GM21528 (cell line): ENCODE data around the gene STXBP5L.
"Not testable (repeated sequence)": the region's sequence is repeated elsewhere in the genome, so short reads cannot be mapped to it uniquely, and the experiment has no call there.

Experiments
- ATAC-seq: cut with Tn5 transposase; IDR thresholded peaks from one replicate; pipeline ENCODE4 v1.9.1; 2021; ENCODE audit warnings: mild to moderate bottlenecking, moderate library complexity; ENCODE audit not compliant: unreplicated experiment, low FRiP score

Gene STXBP5L

GRCh38 chr3:120908030-120908794 lies at the start of gene STXBP5L:
STXBP5L (plus strand) TSS chr3:120908205; CDS start chr3:120909579, 1,374 bp downstream.
- peak; percentile 99 for ATAC-seq

DNA sequence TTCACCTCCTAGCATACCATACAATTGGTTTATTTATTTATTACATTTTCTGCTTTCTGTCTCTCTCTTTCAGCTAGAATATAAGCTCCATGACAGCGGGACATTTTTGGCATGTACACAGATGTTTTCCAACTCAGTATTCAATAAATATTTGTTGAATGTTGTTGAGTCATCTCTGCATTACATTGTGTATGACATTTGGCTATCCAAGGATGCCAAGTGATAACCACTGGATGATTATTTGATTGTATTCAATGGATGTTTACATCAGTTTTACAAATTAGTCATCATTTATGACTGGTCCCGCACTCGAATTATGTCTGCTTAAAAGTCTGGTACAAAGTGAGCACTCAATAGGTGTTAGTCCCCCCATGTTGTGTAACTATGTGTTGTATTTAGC lies 49.5 kb upstream of the STXBP5L start:
- ATAC-seq: no peak

DNA sequence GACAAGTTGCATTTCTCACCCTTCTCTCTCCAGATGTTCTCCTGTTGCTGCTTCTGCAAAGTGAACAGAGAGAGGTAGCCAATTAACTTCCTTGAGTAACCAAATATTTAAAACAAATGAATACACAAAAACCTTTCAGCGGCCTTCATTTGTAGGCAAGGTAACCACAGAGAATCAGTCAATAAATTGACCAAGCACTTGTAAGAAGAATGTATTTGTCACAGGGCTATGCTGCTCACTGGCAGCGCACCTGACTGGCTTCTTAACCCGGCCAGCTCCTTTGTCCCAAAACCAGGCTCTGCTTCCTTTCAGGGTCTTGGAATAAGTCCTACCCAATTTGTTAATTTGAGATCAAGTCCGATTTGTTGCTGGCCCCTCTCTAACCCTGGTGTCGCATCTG lies 43.5 kb upstream of the STXBP5L start:
- ATAC-seq: no peak

DNA sequence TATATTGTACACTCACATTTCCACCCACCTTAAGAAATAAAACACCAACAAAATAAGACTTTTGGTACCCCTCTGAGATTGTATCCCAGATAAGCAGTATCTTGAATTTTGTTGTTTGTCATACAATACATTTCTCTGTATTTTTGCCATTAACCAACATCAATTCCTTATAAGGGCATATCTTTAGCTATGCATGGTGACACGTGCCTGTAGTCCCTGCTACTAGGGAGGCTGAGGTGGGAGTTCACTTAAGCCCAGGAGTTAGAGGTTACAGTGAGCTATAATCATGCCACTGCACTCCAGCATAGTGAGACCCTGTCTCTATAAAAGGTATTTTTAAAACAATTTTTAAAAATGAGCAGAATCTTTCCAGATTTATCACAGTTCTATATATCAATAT lies 32.5 kb upstream of the STXBP5L start:
- no peak for ATAC-seq

- no peak for ATAC-seq
These were observed 32.0 kb upstream of the STXBP5L start for GRCh38 chr3:120875989-120876388.

DNA sequence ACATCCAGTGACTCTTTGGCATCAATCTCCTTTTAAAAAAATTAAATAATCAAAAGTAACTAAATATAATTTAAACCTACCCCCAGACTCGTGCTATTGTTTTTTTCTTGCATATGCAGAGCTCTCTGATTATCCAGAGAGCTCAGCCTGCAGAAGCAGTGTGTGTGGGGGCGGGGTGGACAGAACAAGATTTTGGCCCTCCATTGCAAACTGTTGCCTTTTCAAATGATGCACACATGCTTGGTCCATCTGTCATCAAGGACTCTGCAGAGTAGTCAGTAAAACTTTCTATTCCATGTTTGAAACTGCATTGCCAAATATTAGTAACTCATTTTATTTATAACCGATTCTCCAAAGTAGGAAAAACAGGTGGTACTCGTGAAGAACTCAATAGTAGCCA lies 28.6 kb upstream of the STXBP5L start:
- no peak for ATAC-seq

DNA sequence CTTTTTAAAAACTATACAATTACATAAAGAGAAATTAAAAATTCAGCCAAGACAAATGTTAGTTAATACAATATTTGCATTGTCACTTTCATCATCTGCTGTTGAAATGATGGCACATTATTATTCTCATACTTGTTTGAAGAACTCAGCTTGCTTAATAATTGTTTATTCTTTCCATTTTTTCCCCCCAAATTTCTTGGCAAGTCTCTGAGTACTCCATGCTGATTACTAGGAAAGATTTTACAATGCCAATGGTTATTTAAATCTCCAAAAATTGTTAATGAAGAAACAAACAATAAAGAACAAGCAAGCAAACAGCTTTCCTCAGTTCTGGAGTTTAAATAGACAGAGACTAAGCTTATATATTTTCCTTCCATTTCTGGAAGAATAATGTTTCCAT lies 15.1 kb upstream of the STXBP5L start:
- ATAC-seq: no peak

- no peak for ATAC-seq
These were observed 13.5 kb upstream of the STXBP5L start for GRCh38 chr3:120894316-120895057.

DNA sequence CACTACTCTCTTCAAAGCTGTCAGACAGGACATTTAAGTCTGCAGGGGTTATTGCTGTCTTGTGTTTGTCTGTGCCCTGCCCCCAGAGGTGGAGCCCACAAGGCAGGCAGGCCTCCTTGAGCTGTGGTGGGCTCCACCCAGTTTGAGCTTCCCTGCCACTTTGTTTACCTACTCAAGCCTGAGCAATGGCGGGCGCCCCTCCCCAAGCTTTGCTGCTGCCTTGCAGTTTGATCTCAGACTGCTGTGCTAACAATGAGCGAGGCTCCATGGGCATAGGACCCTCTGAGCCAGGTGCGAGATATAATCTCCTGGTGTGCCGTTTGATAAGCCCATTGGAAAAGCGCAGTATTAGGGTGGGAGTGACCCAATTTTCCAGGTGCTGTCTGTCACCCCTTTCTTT lies 6.3 kb upstream of the STXBP5L start:
- ATAC-seq: not testable (repeated sequence)

GRCh38 chr3:120903221-120903620 lies 4.8 kb upstream of the STXBP5L start:
- no peak for ATAC-seq

- ATAC-seq: no peak
These were observed 361 bp upstream of the STXBP5L start for GRCh38 chr3:120907659-120908029.

- ATAC-seq: no peak
These were observed 993 bp downstream of the STXBP5L start for GRCh38 chr3:120908795-120909601.

GRCh38 chr3:120909602-120909878 lies 1.5 kb downstream of the STXBP5L start:
- no peak for ATAC-seq

- no peak for ATAC-seq
These were observed 18.1 kb downstream of the STXBP5L start for GRCh38 chr3:120926146-120926545.

DNA sequence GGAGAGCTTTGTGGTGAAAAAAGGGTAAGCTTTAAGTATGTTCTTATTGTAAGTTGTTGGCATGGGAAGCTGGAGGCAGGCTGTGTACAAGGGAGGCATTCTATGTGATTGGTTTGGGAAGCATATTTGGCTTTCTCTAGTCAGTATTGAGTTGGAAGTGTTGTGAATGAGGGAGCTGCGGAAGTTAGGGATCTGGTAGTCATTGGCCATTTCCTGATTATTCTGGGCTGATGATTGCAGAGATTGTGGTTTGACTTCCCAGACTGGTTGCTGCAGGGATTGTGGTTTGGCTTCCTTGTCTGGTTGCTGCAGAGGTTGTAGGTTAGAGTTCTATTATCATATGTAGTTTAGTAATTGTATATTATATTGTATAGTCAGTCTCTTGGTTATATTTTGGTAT lies 21.0 kb downstream of the STXBP5L start:
- no peak for ATAC-seq

GRCh38 chr3:120931593-120931992 lies 23.6 kb downstream of the STXBP5L start:
- no peak for ATAC-seq

DNA sequence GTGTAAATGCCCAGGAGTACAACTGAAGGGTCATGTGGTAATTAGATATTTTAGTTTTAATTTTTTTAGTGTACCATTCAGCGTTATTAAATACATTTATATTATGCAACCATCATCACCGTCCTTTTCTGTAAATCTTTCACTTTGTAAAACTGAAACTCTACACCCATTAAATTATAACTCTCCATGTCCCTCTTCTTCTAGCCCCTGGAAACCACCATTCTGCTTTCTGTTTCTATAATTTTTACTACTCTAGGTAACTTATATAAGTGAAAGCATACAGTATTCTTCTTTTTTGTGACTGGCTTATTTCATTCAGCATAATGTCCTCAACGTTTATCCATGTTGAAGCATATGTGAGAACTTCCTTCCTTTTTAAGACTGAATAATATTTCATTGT lies 48.1 kb downstream of the STXBP5L start:
- ATAC-seq: no peak

DNA sequence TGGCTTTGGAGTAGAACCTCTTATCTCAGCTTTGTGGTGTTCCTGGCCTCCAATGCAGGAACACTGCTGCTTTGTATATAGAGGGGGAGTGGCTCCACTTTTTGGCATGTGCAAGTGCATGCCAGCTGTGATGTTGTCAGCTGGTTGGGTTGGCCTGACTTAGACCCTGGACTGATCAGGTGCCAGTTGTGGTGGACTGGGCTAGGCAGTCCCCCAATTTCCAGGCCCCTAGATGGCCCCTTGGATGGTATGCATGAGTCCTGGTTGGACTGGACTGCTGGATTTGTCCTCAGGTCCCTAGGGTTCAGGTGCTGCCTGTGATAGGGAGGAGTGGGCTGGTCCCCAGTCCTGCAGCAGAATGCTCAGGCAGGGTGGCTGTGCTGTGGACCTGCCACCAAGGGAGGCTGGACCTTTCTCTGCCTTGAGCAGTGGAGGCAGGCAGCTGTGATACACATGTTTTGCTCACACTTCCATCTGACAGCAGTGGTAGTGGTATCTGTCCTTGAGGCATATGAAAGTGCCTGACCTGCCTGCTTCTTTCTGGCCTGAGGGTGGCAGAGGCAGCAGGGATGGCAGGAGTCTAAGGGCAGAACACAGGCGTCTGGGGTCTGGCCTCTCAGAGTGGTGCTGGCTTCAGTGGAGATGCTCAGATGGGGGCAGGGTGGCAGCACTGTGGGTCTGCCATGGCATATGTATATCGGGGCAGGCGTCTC lies 74.8 kb downstream of the STXBP5L start:
- ATAC-seq: no peak

GRCh38 chr3:120983321-120983665 lies 75.3 kb downstream of the STXBP5L start:
- no peak for ATAC-seq

DNA sequence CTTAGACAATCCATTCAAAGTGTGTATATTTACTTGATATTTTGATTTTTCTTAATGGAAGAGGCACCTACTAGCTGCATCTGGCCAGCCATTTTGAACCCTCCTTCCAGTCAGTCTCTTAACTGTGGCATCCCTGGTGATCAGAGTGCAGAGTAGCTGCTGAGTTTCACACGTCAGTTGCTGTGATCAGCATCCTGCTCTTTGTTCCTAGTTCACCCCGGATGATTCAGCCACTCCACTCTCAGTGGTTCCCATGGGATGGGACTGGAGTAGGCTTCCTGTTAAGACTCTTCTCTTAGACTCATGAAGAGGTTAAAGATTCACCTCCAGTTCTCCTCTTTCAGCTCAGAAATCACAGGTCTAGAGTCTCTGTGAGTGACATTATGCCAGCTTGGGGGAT lies 75.8 kb downstream of the STXBP5L start:
- ATAC-seq: no peak

GRCh38 chr3:120985242-120985641 lies 77.2 kb downstream of the STXBP5L start:
- ATAC-seq: no peak
